ENCODE measurements around the gene SACS.
"Not testable (repeated sequence)": the region's sequence is repeated elsewhere in the genome, so short reads cannot be mapped to it uniquely, and the experiment has no call there.

SACS gene

GRCh38 chr13:23357349-23357748 lies 76.2 kb downstream of the SACS start:
- no peak for DNase-seq (ENCODE audit: low spot score)

- no peak for DNase-seq (ENCODE audit: low spot score)
Observed at GRCh38 chr13:23356368-23356767, 77.1 kb downstream of the SACS start.

DNA sequence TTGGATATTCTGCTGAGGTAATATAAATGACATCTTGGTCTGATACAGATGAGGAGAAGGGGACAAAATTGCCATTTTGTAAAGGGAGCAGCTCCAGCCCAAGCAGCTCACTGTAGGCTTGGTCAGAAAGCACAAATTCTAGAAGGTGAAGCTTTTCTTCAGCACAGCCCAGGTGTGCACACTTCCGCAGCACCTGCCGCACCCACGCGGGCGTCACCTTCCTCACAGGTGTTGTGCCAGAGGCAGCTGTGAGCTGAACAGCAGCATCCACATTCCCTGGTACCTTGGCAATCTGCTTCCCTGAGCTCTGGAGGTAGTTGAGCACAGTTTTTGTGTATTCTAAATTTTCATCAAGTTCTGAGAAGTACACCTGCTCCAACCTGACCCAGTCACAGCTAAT lies 79.0 kb downstream of the SACS start:
- DNase-seq (ENCODE audit: low spot score), result no peak

DNA sequence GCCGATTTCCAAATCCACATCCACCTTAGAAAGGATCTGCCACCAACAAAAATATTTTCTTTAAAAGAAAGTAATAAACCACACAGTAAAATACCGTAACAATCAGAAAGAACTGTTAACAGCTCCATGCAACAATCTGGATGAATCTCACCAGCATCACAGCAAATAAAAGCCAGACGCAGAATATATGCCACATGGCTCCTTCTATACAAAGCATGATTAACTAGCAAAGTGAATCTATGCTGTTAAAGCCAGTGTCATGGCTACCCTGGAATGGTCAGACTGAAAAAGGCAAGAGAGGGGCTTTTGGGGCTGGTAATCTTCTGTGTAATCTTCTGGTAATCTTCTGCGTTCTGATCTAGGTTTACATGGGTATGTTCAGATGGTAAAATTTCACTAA lies 81.3 kb downstream of the SACS start:
- no peak for DNase-seq (ENCODE audit: low spot score)

GRCh38 chr13:23350009-23350408 lies 83.5 kb downstream of the SACS start:
- peak; percentile 10 for DNase-seq (ENCODE audit: low spot score)

DNA sequence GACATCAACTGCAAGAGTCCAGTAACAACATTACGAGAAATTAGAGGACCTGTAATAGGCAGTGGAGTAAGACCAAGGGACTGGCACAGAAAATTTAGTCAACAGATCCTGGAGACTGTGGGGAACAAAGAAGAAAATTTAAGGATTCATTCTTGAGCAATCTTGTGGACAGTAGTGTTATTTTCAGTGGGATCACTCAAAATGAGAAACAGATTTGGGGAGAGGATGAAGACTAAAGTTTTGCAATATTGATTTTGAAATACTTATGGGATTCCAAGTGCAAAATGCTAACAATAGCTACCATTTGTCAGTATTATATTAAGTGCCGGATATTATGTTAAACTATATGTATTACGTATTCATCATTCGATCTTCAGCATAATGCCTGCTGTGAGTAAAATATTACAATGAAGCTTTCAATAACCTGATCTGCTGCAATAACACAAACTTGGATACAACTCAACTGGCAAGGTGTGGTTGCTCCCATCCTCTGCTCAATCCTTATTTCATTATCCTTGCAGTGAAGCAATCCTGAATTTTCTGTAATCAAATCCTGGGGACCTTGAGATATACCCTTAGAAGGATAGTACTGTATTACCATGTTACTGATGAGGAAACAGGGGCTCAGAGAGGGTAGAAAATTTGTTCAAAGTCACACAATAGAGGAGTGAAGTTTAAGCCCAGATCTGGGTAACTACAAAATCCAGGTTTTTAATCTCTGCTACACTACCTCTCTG lies 84.2 kb downstream of the SACS start:
- peak; percentile 47 for DNase-seq (ENCODE audit: low spot score)

- no peak for DNase-seq (ENCODE audit: low spot score)
Observed at GRCh38 chr13:23348262-23349127, 85.0 kb downstream of the SACS start.

- no peak for DNase-seq (ENCODE audit: low spot score)
Observed at GRCh38 chr13:23347601-23348000, 85.9 kb downstream of the SACS start.

- no peak for DNase-seq (ENCODE audit: low spot score)
Observed at GRCh38 chr13:23344931-23345595, 88.4 kb downstream of the SACS start.

DNA sequence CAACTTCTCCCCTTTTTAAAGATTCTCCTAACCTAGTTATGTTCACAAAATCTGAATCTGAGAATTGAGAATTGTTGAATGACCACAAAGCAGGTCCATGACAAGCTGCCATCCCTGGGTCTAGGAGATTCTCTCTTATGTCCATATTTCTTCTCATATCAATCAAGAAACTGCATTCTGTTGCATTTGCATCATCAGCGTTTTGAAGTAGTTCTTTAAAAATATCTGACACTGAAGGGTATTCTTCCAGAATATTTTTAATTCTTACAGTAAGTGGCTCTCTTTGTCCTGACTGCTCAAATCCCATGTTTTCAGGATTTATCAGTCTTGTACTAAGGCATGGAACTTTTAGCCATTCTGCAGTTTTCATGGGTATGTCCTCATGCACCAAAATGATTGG lies 94.3 kb downstream of the SACS start:
- DNase-seq (ENCODE audit: low spot score), result no peak

DNA sequence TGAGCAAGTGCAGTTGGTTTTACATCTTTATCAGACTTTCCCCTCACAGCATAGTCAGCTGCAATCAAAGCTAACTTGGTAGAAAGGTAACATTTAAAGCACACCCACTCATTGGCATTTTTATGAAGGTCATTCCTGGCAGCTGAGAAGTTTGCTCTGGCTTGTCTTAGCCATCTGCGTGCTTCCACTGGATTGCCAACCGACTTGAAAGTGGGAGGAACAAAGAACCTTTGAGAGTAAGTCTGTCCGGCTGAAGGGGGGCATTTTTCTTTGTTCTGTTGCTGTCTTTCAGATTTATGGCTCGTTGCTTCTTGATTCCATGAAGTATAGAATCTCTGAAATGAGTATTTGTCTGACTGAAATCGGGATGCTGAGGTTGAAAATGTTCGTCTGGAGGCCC lies 103.1 kb downstream of the SACS start:
- DNase-seq (ENCODE audit: low spot score), result no peak

DNA sequence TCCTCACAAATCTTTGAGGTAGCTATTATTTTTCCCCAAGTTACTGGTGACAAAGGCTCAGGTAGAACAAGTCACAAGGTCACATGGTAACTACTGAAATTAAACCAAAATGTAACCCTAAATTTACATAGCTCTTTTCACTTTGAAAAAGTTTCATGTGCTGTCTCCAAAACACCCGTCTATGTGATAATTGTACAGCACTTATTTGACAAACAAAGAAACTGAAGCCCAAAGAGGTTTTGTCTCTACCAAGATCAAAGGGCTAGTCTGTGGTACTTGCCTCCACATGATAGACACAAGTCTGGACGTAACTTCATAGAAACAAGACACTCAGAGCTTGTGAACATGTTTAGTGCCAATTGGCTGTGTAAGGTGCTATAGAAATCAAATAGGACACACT lies 108.3 kb downstream of the SACS start:
- no peak for DNase-seq (ENCODE audit: low spot score)

DNA sequence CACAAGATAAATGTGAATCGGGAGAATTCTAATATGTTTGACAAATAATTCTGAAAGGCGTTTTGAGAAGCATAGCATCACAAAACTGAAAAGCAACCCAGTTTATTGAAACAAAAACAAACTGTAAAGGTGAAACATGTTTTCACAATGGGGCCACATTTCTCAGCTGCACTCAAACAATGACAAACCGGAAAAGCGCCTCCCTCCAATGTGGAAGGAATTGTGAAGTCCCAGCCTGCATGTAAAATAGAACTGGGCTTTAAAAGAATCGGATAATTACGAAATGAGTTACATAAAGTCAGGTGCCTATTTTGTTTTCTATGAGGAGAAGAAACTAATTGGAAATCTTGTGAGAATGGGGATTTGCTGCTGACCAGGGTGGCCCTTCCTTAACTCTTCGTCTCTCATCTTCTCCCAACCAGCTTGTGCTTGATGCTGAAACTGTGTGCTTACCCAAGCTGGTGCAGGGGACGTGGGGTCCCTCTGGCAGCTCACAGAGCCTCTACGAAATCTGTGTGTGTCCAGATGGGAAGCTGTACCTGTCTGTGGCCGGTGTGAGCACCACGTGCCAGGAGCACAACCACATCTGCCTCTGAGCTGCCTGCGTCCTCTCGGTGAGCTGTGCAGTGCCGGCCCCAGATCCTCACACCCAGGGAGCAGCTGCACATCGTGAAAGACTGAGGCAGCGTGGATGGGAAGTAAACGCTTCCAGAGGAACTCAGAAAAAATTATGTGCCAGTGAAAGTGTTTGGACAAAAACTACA lies 109.4 kb downstream of the SACS start:
- DNase-seq (ENCODE audit: low spot score), result no peak

DNA sequence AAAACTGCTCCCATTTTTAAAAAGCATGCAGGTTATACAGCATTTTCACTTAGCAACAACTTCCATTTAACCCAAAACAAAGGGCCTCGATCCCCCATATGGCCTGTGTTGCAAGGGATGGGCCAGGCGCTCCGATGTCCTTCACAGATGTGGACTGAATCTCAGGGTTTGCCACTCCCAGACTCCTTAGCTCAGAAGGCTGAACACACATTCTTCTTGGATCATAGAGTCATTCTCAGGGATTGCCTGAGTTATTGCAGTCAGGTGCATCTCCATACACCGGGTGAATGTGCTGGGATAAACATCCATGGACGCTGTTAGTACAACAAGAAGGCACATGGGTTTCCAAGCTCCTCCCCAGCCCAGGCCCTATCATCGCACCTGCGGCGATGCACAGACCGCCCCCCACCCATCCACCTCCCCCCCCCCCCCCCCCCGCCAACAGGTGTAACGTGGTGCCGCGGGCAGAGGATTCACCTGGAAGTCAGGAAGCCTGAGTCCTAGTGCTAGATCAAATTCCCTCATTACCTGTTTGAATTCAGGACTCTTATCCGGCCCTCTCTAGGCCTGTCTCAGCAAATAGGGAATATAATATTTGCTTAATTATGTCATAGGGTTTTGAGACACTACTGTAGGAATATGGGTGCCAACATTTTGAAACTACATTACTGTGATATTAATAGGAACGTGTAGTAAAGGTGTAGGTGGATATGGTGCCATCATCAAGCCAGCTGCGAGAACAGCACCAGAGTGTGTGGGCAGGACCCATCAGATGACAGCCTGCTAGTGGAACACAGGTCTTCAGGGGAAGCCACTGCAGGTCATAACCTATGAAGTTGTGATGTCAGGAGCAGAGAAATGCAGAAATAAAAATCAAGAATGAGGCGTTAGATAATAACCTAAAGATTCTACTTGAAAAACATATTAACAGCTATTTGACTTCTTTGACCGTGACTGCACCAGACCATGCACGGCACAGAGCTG lies 110.9 kb downstream of the SACS start:
- no peak for DNase-seq (ENCODE audit: low spot score)

- peak; percentile 88 for DNase-seq (ENCODE audit: low spot score)
Observed at GRCh38 chr13:23321535-23322241, 111.8 kb downstream of the SACS start.

- no peak for DNase-seq (ENCODE audit: low spot score)
Observed at GRCh38 chr13:23320926-23321534, 112.5 kb downstream of the SACS start.

GRCh38 chr13:23319883-23320224 lies 113.6 kb downstream of the SACS start:
- no peak for DNase-seq (ENCODE audit: low spot score)

GRCh38 chr13:23314837-23315236 lies 118.7 kb downstream of the SACS start:
- not testable (repeated sequence) for DNase-seq (ENCODE audit: low spot score)

DNA sequence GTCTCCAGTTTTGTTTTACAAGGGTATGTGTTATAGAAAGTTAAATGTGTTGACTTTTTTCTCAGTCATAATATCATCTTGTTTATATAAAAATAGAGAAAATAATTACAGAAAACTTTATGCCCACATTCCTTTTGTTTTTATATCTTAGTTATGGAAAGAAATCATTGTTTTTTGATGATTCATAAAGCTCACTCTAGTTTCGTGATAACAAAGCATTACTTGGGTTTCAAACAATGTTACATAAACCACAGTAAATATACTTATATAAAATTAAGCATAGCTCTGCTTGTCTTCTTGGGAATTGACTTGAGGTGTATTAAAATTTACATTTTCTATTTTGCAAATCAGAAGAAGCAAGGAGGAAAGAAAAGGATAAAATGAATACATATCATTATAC lies 140.9 kb downstream of the SACS start:
- no peak for DNase-seq (ENCODE audit: low spot score)

- peak; percentile 43 for DNase-seq (ENCODE audit: low spot score)
Observed at GRCh38 chr13:23289917-23290357, 143.6 kb downstream of the SACS start.

Data from AG08395 (cell line).